GM19395 (cell line): Measurements from ENCODE around the gene EGR4.
"Not testable (repeated sequence)": the region's sequence is repeated elsewhere in the genome, so short reads cannot be mapped to it uniquely, and the experiment has no call there.

Experiments
- ATAC-seq: cut with Tn5 transposase; IDR thresholded peaks from one replicate; pipeline ENCODE4 v1.9.1; 2021; ENCODE audit warnings: mild to moderate bottlenecking, moderate library complexity; ENCODE audit not compliant: unreplicated experiment

Gene EGR4

DNA sequence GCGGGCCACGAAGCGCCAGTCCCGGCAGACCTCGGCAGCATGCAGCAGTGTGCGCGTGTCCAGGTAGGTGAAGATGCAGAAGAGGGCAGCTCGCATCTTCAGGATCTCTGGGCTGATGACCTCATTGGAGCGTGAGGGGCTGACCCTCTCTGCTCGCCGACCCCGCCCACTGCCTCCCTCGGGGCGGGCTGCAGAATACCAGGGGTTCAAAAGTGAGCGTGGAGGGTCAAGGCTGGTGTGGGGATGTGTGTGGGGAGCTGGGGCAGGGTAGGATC lies 29.1 kb downstream of the EGR4 start:
- no peak for ATAC-seq

DNA sequence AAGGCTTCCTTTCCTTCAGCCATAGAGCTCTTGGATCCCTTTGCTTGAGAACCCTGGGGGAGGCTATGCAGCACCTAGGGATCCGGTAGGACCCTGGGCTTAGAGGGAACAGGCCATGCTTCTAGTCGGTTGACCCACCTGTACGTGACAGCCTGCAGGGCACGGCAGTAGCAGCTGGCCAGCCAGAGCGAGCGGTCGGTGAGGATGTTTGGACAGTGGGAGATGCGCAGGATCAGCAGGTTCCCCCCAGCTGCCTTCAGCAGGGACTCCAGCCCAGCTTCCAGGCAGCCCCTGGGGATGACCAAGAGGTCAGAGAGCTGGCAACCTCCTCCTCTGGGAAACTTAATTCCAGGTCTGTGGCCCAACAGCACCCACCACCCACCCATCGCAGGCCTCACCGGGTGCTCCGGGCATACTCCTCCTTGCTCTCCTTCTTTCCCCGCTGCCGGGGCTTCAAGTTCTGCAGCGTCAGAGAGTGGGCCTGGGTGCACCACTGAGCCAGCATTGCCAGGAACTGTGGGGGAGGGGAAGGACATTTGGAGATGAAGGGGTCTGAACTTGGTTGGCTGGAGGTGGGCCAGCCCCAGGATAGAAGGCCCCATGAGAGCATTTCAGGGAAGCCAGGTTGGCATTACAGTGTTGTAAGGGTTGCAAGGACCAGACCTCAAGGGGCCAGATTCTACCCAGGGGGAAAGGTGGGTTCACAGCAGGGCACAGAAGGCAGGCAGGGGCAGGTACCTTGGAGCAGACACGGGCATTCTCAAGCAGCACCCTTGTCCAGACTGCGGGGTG lies 29.6 kb downstream of the EGR4 start:
- ATAC-seq, result no peak

DNA sequence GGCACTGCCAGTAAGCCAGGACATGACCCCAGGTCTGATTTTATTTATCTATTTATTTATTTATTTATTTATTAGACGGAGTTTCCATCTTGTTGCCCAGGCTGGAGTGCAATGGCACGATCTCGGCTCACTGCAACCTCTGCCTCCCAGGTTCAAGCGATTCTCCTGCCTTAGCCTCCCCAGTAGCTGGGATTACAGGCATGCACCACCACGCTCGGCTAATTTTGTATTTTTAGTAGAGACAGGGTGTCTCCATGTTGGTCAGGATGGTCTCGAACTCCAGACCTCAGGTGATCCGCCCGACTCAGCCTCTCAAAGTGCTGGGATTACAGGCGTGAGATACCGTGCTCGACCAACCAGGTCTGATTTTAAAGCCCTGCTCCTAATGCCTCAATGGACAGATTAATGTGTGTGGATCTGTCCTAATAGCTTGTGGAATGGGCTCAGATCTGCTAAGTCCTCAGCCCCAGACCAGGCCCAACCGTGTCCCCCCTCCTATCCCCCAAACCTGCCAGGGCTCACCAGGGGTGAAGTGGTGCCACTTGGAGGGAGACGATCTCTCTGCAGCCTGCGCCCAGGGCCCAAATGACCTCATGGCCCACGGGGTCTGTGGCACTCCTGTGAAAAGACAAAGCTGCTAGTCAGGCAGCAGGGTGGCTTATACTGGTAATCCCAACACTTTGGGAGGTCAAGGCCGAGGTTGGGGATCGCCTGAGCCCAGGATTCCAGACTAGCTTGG lies 30.5 kb downstream of the EGR4 start:
- ATAC-seq, result not testable (repeated sequence)

DNA sequence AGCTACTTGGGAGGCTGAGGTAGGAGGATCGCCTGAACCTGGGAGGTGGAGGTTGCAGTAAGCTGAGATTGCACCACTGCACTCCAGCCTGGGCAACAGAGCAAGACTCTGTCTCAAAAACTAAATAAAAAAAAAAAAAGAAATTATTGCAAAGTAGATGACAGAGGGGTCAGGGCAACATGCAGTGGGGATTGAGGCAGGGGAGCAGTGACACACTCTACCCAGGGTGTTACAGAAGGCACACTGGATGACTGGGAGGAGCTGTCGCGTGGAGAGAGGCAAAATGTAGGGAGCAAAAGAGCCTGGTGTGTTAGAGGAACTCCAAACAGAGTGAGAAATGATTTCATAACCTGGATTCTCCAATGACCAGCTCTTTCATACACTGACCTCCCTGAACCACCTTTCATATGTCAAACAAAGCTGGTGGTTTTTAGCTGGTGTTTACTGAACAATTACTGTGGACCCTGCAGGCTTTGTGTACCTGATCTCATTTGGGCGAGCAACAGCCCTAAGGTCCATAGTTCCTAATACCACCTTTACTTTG lies 31.2 kb downstream of the EGR4 start:
- ATAC-seq, result no peak

DNA sequence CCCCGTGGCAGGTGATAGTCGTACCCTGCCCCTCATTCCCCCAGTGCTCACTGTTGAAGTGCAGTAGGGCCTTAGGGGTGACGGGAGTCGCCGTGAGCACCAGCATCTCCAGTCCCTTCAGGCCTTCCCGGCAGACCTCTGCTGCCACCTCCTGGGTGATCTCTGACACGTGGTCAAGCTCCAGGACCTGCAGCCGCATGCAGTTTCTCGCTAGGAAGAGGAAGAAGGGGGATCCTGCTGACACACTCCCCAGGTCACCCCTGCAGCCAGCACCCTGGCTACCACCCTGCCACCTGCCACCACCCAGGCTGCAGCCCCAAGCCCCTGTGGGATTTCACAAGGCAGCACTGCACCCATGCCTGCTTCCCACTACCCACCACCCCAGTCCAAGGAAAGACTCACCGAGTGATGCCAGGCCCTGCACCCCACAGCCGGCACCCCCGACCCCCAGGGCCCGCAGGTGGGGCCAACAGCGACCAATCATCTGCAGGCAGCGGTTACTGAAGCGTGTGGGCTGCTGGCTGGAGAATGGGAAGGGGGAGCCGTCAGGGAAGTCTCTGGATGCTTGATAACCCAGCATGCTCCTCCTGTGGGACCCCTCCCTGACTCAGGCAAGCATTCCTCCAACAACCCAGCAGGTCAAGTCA lies 32.9 kb downstream of the EGR4 start:
- ATAC-seq, result no peak

DNA sequence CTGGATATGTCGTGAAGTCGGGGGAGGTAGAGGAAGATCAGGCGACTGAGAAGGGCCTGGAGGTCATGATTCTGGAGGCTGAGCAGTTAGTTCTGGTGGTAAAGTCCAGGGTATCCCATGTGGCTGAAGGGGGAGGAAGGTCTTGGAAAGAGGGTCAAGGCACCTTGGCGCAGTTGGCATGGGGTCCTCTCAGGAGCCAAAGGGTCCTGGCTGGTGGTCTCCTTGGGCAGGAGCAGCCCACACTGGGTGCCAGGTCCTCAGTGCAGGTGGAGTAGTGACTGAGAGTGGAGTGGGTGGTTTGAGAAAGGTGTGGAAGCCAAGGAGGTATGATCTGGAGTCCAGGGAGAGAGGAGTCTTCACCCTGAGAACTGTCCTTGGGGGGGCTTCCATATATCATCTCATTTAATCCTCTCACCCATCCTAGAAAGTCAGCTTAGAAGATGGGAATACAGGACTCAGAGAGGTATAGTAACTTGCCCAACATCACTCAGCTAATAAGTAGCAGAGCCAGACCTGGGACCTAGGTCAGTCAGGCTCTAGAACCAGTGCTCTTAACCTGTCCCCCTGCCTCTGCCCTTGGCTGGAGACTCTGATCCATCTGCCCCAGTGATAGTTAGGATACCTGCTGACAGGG lies 33.5 kb downstream of the EGR4 start:
- ATAC-seq, result no peak

DNA sequence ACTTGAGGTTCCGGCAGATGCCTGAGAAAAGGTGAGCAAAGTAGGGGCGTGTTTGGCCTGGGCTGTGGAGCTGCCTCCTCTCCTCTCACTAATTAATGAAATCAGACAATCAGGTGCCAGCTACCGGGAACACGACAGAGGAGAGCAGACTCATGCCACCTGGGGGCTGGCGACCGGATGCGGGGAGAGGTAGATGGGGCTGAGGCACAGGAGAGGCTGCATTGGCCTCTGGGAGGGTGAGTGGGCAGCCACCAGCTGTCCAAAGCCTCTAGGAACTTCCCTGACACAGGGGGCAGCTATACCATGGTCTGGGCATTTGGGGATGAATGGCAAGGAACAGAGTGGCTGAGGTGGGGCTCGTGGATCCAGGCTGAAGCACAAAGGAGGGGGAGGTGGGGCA lies 34.1 kb downstream of the EGR4 start:
- ATAC-seq, result no peak

DNA sequence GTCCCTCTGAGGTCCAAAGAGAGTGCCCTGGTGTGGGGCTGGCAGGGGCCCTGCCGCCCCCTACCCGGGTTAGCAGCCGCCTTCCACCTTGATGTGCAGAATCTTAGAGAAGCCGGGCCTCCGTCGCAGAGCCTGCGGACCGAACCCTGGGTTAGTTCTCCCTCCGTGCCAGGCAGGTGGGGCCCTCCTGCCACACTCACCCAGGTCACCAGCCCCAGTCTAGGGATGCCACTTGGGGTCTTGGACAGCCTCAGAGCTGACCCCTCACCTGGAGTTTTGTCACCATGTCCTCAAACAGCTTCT lies 34.5 kb downstream of the EGR4 start:
- ATAC-seq, result no peak

DNA sequence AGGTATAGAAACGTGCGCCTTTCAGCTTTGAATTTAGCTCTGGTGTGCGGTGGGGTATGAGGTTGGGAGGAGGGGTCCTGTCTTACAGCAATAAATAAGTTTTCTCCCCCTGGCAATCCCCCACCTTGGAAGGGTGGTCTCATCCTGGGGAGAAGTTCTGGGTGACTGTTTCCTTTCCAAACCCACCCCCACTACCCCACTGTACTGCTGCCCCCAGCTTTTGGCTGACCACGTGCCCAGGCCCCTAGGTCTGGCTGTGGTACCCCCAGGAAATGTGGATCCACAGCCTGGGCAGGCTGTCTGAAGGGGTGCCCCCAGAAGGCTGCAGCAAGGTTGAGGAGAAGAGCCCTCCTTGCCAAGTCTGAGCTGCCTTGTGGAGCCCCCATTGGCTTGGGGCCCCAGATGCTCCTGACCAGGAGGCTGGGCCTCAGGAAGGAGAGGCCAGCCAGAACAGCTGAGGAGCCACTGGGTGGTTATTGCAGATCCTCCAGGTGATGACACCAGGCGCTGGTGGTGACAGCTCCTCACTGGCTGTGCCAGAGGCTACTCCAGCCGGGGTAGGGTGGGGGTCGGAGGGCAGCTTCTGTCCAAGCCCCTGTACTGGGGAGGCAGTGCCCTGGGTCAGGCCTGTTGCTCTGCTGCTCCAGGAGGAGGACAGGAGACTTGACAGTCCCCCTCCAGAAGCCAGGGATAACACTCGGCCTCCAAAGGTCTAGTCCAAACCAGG lies 35.0 kb downstream of the EGR4 start:
- ATAC-seq, result no peak

DNA sequence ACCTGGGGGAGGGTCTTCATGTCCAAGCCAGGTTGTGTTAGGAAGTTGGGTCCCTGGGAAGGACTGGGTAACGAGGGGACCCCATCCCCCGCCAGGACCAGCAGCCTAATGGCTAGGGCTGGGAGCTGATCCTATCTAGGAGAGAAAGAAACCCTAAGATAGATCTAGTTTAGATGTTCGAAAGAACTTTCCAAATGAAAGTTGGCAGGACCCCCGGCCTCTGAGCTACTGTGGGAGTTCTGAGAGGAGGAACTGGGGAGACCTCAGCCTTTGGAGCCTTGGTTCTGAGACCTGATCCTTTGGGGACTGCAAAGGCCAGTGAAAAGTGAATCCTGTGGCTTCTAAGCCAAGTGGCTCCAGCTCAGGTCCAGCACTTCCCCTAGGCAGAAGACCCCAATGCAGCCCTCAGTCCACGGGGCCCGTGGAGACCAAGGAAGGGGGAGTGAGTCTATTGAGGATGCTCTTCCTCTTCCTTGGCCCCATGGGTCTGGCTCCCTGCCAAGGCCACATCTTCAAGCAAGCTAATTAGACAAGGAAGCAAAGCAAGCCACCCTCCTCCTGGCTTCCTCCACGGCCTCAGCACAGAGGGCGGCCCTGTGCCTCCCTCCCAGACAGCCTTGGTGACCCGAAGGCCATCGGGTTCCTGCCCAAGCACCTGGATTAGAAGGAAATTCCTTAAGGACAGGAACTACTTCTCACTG lies 35.8 kb downstream of the EGR4 start:
- no peak for ATAC-seq

DNA sequence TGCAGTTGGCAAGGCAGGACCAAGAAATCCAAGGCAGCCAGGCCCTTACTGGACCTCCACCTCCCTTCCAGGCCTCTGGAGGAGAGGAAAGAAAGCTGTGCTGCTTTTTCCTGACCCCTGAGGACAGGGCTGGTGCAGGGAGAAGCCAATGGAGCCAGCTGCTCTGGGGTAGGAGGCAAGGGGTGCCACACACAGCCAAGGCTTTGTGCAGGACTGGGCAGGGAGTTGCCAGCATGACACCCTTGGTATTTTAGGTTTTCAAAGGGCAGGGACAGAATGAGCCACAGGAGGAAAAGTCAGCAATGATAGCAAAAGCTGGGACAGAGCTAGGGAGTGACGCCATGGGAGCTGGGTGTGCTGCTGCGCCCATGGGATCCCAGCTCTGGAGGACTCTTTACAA lies 36.3 kb downstream of the EGR4 start:
- ATAC-seq, result no peak

DNA sequence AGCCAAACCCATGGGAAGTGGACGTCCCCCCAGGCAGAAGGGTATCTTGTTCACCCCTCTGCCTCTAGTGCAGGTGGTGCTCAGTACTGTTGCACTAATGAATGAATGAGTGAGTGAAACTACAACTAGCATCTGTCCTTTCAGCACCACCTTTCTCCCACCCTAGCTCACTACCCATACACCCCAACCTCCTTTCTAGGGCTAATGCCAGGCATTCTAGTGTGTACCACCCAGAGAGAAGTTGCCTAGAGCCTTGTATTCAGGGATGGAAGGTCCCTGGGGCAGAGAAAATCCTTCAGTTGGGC lies 36.8 kb downstream of the EGR4 start:
- ATAC-seq, result no peak

DNA sequence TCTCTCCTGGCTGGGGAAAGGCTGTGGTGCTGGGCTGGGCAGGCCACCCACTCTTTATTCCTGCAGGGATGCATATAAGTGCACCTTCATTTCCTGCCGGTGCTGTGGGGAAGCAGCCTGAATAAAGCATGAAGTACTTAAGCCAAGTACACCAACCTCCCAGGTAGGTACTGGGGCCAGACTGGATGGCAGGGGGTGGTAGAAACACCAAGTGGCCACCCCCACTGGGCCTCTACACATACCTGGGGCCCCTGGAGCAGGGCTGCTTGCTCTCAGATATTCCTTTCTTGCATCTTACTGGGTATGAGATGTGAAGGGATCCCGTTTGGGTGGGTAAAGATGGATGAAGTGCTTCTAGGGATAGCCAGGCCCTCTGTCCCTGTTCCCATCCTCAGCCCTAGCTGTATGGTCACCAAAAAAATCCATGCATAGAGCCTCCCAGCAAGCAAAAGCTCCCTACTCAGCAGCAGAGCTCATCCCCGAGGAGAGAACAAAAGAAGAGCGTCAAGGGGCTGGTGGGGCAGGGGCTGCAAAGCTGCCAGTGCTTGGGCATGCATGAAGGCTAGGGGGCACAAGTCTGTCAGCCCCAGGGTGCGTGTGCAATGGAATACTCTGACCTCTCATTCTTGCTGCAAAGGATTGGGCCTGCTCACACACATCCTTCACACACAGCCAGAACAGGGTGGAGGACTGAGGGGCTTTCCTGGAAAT lies 37.3 kb downstream of the EGR4 start:
- ATAC-seq, result no peak

DNA sequence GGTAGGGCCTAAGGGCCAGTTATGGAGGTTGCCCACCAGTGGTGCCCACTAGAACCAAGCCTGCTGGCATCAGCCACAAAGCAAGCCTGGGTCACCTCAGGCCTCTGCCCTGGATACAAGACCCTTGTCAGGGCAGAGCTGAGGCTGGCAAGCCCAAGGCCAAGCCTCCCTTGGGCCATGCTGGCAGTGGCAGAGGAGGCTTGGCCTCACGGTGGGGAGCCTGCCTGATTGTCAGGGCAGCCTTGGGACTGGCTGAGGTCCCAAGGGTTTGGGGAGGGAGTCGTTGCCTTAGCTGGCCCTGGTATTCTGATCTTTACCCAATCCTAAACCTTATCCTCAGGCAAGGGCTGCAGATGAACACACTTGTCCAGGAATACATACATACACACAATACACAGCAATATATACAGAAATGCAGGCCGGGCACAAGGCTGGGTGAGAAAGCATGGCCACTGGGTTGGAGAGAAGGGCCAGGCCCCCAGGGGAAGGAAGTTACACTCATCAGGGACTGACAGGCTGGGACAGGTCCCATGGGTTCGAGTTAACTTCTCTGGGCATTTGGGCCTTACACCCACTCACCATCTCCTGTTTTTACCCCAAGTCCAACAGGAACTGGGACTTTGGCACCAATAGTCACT lies 38.2 kb downstream of the EGR4 start:
- no peak for ATAC-seq

DNA sequence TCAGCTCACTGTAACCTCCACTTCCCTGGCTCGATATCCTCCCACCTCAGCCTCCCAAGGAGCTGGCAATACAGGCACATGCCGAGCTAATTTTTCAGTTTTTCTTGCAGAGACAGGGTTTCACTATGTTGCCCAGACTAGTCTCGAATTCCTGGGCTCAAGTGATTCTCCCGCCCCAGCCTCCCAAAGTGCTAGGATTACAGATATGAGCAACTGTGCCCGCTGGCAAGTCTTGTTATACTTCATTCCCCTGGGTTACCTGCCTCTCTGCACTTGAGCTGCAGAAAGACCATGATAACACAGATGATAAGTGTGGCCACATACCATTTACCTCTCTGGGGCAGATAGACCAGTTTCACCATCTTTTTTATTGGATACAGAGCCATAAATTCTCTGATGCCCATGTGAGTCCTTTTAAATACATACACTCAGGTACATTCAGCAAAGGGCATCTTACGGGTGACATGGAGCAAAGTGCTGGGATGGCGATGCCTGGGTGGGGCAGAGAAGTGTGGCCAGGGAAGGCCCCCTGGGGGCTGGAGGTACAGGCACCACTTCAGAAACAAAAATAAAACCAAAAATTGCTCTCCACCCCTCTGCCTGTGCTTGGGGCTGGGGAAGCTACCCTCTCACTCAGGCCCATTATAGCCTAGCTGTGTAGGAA lies 38.9 kb downstream of the EGR4 start:
- ATAC-seq, result no peak

DNA sequence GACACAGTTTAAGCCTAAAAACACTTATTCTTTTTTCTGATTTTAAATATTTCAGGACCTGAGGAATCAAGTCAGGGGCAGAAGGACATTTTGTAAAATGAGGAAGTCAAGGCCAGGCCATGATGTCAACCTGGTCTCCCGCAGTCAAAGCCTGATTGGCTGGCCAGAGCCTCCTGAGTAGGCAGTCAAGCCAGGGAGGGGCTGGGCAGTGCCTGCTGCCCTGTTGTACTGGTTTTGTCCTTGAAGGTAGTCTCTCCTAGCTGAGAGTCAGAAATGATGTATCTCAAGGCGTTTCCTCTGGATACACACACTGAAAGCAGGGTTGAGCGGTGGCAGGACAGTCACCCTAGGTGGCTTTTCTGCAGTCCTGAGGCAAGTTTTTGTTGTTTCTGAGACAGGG lies 39.4 kb downstream of the EGR4 start:
- ATAC-seq, result no peak

DNA sequence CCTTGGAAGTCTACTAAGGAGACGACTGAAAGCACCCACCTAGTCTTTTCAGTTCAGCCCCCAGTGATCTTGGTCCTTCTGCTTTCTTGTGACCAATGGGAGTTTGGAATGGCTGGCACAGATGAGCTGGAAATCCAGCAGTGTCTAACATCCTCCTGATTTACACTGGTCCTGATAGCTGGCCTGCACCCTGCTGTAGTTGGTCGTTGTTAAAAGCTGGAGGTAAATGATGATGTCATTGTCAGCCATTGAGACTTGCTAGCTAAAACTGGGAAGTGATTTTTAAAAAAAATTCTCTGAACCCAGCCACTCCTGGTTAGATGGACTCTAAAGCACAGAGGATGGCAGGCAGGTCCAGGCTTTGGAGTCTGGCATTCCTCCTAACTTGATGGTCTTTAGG lies 39.9 kb downstream of the EGR4 start:
- ATAC-seq, result no peak

DNA sequence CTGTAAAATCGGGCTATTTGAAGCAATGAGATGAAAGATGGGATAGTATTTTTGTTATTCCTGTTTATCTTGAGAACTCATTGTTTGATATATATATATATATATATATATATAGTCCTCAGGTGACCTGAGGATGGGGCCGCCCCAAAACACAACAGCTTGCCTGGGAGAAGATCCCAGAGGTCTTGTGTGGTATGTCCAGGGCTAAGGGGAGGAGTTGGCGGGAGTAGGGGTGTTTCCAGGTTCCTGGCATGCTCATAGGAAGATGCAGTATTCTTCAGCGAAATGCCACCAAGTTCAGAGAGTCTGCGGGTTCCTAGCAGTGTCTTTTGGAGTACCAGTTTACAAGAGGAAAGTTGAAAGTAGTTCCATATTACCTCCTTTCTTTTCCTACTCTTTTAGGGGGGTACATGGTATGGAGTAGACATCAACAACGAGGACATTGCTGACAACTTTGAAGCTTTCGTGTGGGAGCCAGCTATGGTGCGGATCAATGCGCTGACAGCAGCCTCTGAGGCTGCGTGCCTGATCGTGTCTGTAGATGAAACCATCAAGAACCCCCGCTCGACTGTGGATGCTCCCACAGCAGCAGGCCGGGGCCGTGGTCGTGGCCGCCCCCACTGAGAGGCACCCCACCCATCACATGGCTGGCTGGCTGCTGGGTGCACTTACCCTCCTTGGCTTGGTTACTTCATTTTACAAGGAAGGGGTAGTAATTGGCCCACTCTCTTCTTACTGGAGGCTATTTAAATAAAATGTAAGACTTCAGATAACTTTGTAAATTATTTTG lies 40.9 kb downstream of the EGR4 start:
- ATAC-seq, result no peak
